T-helper 2 cell treated with Interferon-gamma antibody and Interleukin-4, amounts not matched to agents 5 μg/mL and 100 μg/mL, for 36 hours (primary cell): ENCODE data around the gene MAP3K19.

Experiments used
- DNase-seq: peaks from one replicate; pipeline ENCODE4 v3.0.0; 2021; ENCODE audit warnings: low spot score
- H3K27ac Mint-ChIP-seq: one replicate; pipeline ENCODE4 v1.8.0; 2021; ENCODE audit warnings: mild to moderate bottlenecking, mixed read lengths
- H3K27me3 Mint-ChIP-seq: one replicate; pipeline ENCODE4 v1.8.0; 2021; ENCODE audit warnings: low read depth, mixed read lengths
- H3K36me3 Mint-ChIP-seq: one replicate; pipeline ENCODE4 v1.8.0; 2021; ENCODE audit warnings: low read depth, mixed read lengths
- H3K4me1 Mint-ChIP-seq: one replicate; pipeline ENCODE4 v1.8.0; 2021; ENCODE audit warnings: low read depth, mixed read lengths
- H3K4me3 Mint-ChIP-seq: one replicate; pipeline ENCODE4 v1.8.0; 2022; ENCODE audit warnings: mild to moderate bottlenecking, moderate library complexity, mixed read lengths
- H3K9me3 Mint-ChIP-seq: one replicate; pipeline ENCODE4 v1.8.0; 2021; ENCODE audit warnings: mixed read lengths

MAP3K19 gene

GRCh38 chr2:135029481-135030134 is 17.6 kb downstream of the MAP3K19 start:
- Mint-ChIP-seq H3K4me3 (no peak overlapping the region), H3K4me1 (no peaks in the 10 kb centered on the region), H3K27me3 (no peaks in the 10 kb centered on the region), H3K9me3 (no peaks in the 10 kb centered on the region), H3K36me3 (no peaks in the 10 kb centered on the region), H3K27ac (no peak overlapping the region)
- no peak for DNase-seq

- Mint-ChIP-seq H3K27me3 (no peaks in the 10 kb centered on the region), H3K9me3 (peaks cover 14% of the 10 kb centered on the region), H3K36me3 (peaks cover 2% of the 10 kb centered on the region), H3K27ac (no peak overlapping the region), H3K4me3 (no peak overlapping the region), H3K4me1 (peaks cover 8% of the 10 kb centered on the region)
- no peak for DNase-seq
Measured at GRCh38 chr2:135023886-135024485, 23.3 kb downstream of the MAP3K19 start.

GRCh38 chr2:135022952-135023880 is 24.0 kb downstream of the MAP3K19 start:
- Mint-ChIP-seq H3K4me1 (peaks cover 8% of the 10 kb centered on the region), H3K4me3 (no peak overlapping the region), H3K27ac (no peak overlapping the region), H3K9me3 (peaks cover 14% of the 10 kb centered on the region), H3K27me3 (no peaks in the 10 kb centered on the region), H3K36me3 (peaks cover 2% of the 10 kb centered on the region)
- DNase-seq: no peak

GRCh38 chr2:135021618-135022017 is 25.6 kb downstream of the MAP3K19 start:
- Mint-ChIP-seq H3K27ac (no peak overlapping the region), H3K4me1 (peaks cover 8% of the 10 kb centered on the region), H3K36me3 (peaks cover 2% of the 10 kb centered on the region), H3K9me3 (peaks cover 18% of the 10 kb centered on the region), H3K27me3 (no peaks in the 10 kb centered on the region), H3K4me3 (no peak overlapping the region)
- no peak for DNase-seq

GRCh38 chr2:135011633-135012032 is 35.6 kb downstream of the MAP3K19 start:
- Mint-ChIP-seq H3K4me1 (no peaks in the 10 kb centered on the region), H3K4me3 (no peak overlapping the region), H3K9me3 (peaks cover 6% of the 10 kb centered on the region), H3K27ac (no peak overlapping the region), H3K27me3 (peaks cover 3% of the 10 kb centered on the region), H3K36me3 (no peaks in the 10 kb centered on the region)
- no peak for DNase-seq

- Mint-ChIP-seq H3K4me3 (no peak overlapping the region), H3K4me1 (no peaks in the 10 kb centered on the region), H3K27me3 (peaks cover 9% of the 10 kb centered on the region), H3K36me3 (no peaks in the 10 kb centered on the region), H3K9me3 (no peaks in the 10 kb centered on the region), H3K27ac (no peak overlapping the region)
- DNase-seq: no peak
Measured at GRCh38 chr2:135010200-135010942, 36.9 kb downstream of the MAP3K19 start.

- Mint-ChIP-seq H3K4me1 (peaks cover 2% of the 10 kb centered on the region), H3K27me3 (peaks cover 16% of the 10 kb centered on the region), H3K9me3 (no peaks in the 10 kb centered on the region), H3K36me3 (no peaks in the 10 kb centered on the region), H3K4me3 (no peak overlapping the region), H3K27ac (no peak overlapping the region)
- no peak for DNase-seq
Measured at GRCh38 chr2:135009339-135009738, 37.9 kb downstream of the MAP3K19 start.

GRCh38 chr2:135005753-135006152 is 41.5 kb downstream of the MAP3K19 start:
- no peak overlapping the region for H3K27ac Mint-ChIP-seq
- H3K4me3 Mint-ChIP-seq: no peak overlapping the region
- peaks cover 19% of the 10 kb centered on the region for H3K27me3 Mint-ChIP-seq
- no peak for DNase-seq
- no peaks in the 10 kb centered on the region for H3K36me3 Mint-ChIP-seq
- H3K4me1 Mint-ChIP-seq: peaks cover 5% of the 10 kb centered on the region
- no peaks in the 10 kb centered on the region for H3K9me3 Mint-ChIP-seq

GRCh38 chr2:135004005-135004746 is 43.1 kb downstream of the MAP3K19 start:
- H3K4me3 Mint-ChIP-seq: no peak overlapping the region
- peaks cover 5% of the 10 kb centered on the region for H3K4me1 Mint-ChIP-seq
- no peaks in the 10 kb centered on the region for H3K9me3 Mint-ChIP-seq
- H3K36me3 Mint-ChIP-seq: no peaks in the 10 kb centered on the region
- DNase-seq: peak; percentile 67
- peaks cover 22% of the 10 kb centered on the region for H3K27me3 Mint-ChIP-seq
- no peak overlapping the region for H3K27ac Mint-ChIP-seq

GRCh38 chr2:135002836-135003235 is 44.4 kb downstream of the MAP3K19 start:
- H3K27me3 Mint-ChIP-seq: peaks cover 28% of the 10 kb centered on the region

GRCh38 chr2:134999521-134999920 is 47.7 kb downstream of the MAP3K19 start:
- Mint-ChIP-seq H3K4me3 (no peak overlapping the region), H3K9me3 (no peaks in the 10 kb centered on the region), H3K27ac (no peak overlapping the region), H3K27me3 (peaks cover 23% of the 10 kb centered on the region), H3K4me1 (peaks cover 5% of the 10 kb centered on the region), H3K36me3 (no peaks in the 10 kb centered on the region)
- DNase-seq: no peak

More at GRCh38 chr2:135002836-135003235, 44.4 kb downstream of the MAP3K19 start:
- no peak overlapping the region for H3K4me3 Mint-ChIP-seq
- H3K4me1 Mint-ChIP-seq: peaks cover 5% of the 10 kb centered on the region
- no peaks in the 10 kb centered on the region for H3K9me3 Mint-ChIP-seq
- no peaks in the 10 kb centered on the region for H3K36me3 Mint-ChIP-seq
- H3K27ac Mint-ChIP-seq: no peak overlapping the region
- no peak for DNase-seq

GRCh38 chr2:134988994-134989605 is 58.1 kb downstream of the MAP3K19 start:
- Mint-ChIP-seq H3K4me1 (no peaks in the 10 kb centered on the region), H3K27ac (no peak overlapping the region), H3K36me3 (no peaks in the 10 kb centered on the region), H3K4me3 (no peak overlapping the region), H3K27me3 (peaks cover 27% of the 10 kb centered on the region), H3K9me3 (peaks cover 14% of the 10 kb centered on the region)
- DNase-seq: no peak

- peaks cover 23% of the 10 kb centered on the region for H3K9me3 Mint-ChIP-seq
- no peaks in the 10 kb centered on the region for H3K36me3 Mint-ChIP-seq
- no peak overlapping the region for H3K4me3 Mint-ChIP-seq
- H3K27ac Mint-ChIP-seq: no peak overlapping the region
- DNase-seq: no peak
- peaks cover 5% of the 10 kb centered on the region for H3K4me1 Mint-ChIP-seq
- peaks cover 22% of the 10 kb centered on the region for H3K27me3 Mint-ChIP-seq
Measured at GRCh38 chr2:134985061-134985460, 62.2 kb downstream of the MAP3K19 start.
